K562 (cell line): ENCODE data around the gene SNCB. TPM values are rescaled to one million over a fixed set of nuclear protein-coding genes. Genes with fewer than 3 reads are reported as not detected.

ENCODE experiments used
- ATAC-seq: fragments of 200-7000 bp; cut with Tn5 transposase; 3 replicates; pipeline ENCODE4 v1.9.1; 2020; ENCODE audit warnings: moderate library complexity
- BruUV-seq: library from RNA; stranded (reverse); fragments of 400-500 nt; replicated peaks from 2 replicates; lab custom pipeline; 2021; lab: Mats Ljungman, UMichigan
- CTCF ChIA-PET: fragments of 300-600 bp; formaldehyde crosslinking; extraction: SDS; loops from one replicate; lab custom pipeline; 2021; ENCODE audit warnings: low intra/inter-chr PET ratio; lab: Yijun Ruan, JAX
- POLR2A ChIA-PET: fragments of 300-600, 350-650 bp; sonication (Branson Sonifier 250); formaldehyde crosslinking; extraction: SDS; loops from one replicate; lab custom pipeline; 2021; ENCODE audit warnings: antibody characterized with exemption, inconsistent platforms; lab: Yijun Ruan, JAX
- DNase-seq, 4 experiments: peaks; one replicate each; pipeline versions ENCODE4 v3.0.0 to v3.0.0-alpha.2; 2011 to 2018; ENCODE audit warnings: low spot score in 3 of 4, mixed read lengths in 3 of 4; ENCODE audit errors: extremely low read depth in 1 of 4
- FAIRE-seq: peaks from 2 replicates; lab custom pipeline; 2011; peaks lifted over from hg19 to GRCh38; lab: Jason Lieb, UNC
- H2AFZ ChIP-seq: 2 replicates; pipeline ENCODE4 v1.6.0; 2011; ENCODE audit warnings: low read depth, low read length, control low read depth, inconsistent platforms
- H3K27ac ChIP-seq: fragments of 200-600 bp; 3 replicates; pipeline ENCODE4 v1.8.0; 2011; ENCODE audit warnings: low read depth, mild to moderate bottlenecking, control low read depth, inconsistent platforms, low read length, moderate library complexity, mixed read lengths; ENCODE audit errors: extremely low read depth
- H3K27me3 ChIP-seq, 2 experiments: fragments of 300-600 bp in 1 of 2; 2 replicates in 1 of 2; 3 replicates in 1 of 2; pipeline versions ENCODE4 v1.6.0 to v1.8.0; 2011; ENCODE audit warnings: inconsistent platforms in 2 of 2, low read length in 2 of 2, mild to moderate bottlenecking in 1 of 2, mixed read lengths in 1 of 2, moderate library complexity in 1 of 2; ENCODE audit not compliant: control insufficient read depth in 2 of 2, insufficient read depth in 2 of 2
- H3K36me3 ChIP-seq: fragments of 300-600 bp; 3 replicates; pipeline ENCODE4 v1.8.0; 2011; ENCODE audit warnings: mild to moderate bottlenecking, low read length, inconsistent platforms; ENCODE audit not compliant: control insufficient read depth, insufficient read depth
- H3K4me1 ChIP-seq, 2 experiments: fragments of 200-600 bp in 1 of 2; replicated peaks in 1 of 2; 2 replicates in 1 of 2; 3 replicates in 1 of 2; pipeline versions ENCODE4 v1.5.1 to v1.8.0; 2011; ENCODE audit warnings: inconsistent platforms in 2 of 2, low read length in 2 of 2, mild to moderate bottlenecking in 1 of 2, mixed read lengths in 1 of 2, moderate library complexity in 1 of 2; ENCODE audit not compliant: control insufficient read depth in 2 of 2, insufficient read depth in 2 of 2
- H3K4me2 ChIP-seq: 2 replicates; pipeline ENCODE4 v1.6.1; 2011; ENCODE audit warnings: low read length, control low read depth, inconsistent platforms, mixed read lengths; ENCODE audit not compliant: insufficient read depth
- H3K4me3 ChIP-seq: fragments of 200-600 bp; sonication (generic), shearing (Covaris generic); 2 replicates; pipeline ENCODE4 v1.5.1; 2016; ENCODE audit warnings: control low read depth, inconsistent platforms
- H3K79me2 ChIP-seq: fragments of 200-600 bp; 3 replicates; pipeline ENCODE4 v1.8.0; 2011; ENCODE audit warnings: low read length, inconsistent platforms; ENCODE audit not compliant: control insufficient read depth, insufficient read depth
- H3K9ac ChIP-seq, 2 experiments: 2 replicates each; pipeline versions ENCODE4 v1.6.0 to v1.6.1; 2011; ENCODE audit warnings: low read depth in 2 of 2, low read length in 2 of 2, control low read depth in 1 of 2, inconsistent platforms in 1 of 2, mild to moderate bottlenecking in 1 of 2, mixed read lengths in 1 of 2; ENCODE audit not compliant: insufficient read depth in 1 of 2
- H3K9me1 ChIP-seq: one replicate; pipeline ENCODE4 v1.6.0; 2011; ENCODE audit warnings: inconsistent platforms, mild to moderate bottlenecking, low read length, moderate library complexity; ENCODE audit not compliant: control insufficient read depth, insufficient read depth
- H3K9me3 ChIP-seq: replicated peaks from 2 replicates; pipeline ENCODE4 v1.5.1; 2011; ENCODE audit warnings: low read depth, low read length, inconsistent platforms; ENCODE audit not compliant: control insufficient read depth, insufficient read depth
- H4K20me1 ChIP-seq: replicated peaks from 2 replicates; pipeline ENCODE4 v1.6.1; 2011; ENCODE audit warnings: low read length, inconsistent platforms, mixed read lengths; ENCODE audit not compliant: control insufficient read depth, insufficient read depth
- CBX8 ChIP-seq: fragments of 200-600 bp; sonication (generic); IDR thresholded peaks from 2 replicates; pipeline ENCODE4 v1.6.1; 2012; ENCODE audit warnings: borderline replicate concordance, mixed run types, low read depth, mild to moderate bottlenecking, moderate library complexity, mixed read lengths, low read length, control low read depth, inconsistent platforms; ENCODE audit not compliant: poor library complexity, severe bottlenecking; ENCODE audit errors: extremely low read depth
- E2F8 ChIP-seq: fragments of 450-650 bp; IDR thresholded peaks from 2 replicates; pipeline ENCODE4 v1.7.1; 2018; ENCODE audit warnings: mild to moderate bottlenecking, low read depth; ENCODE audit not compliant: partially characterized antibody
- ETV6 ChIP-seq, 3 experiments: fragments of 150-350 bp in 1 of 3; sonication (generic) in 1 of 3; formaldehyde crosslinking in 1 of 3; IDR thresholded peaks; 2 replicates each; pipeline versions ENCODE4 v1.6.1 to v1.8.0; 2014 to 2022; ENCODE audit warnings: borderline replicate concordance in 2 of 3, low read depth in 2 of 3, antibody characterized with exemption in 1 of 3, low read length in 1 of 3, mild to moderate bottlenecking in 1 of 3, missing genetic modification reagents in 1 of 3
- RBBP5 ChIP-seq: fragments of 200-600 bp; sonication (generic); IDR thresholded peaks from 2 replicates; pipeline ENCODE4 v1.6.1; 2012; ENCODE audit warnings: borderline replicate concordance, mild to moderate bottlenecking, low read length, control low read depth, inconsistent platforms; ENCODE audit not compliant: insufficient read depth, poor library complexity, severe bottlenecking
- WGBS: fragments of 100-300 bp; shearing (Covaris generic); methylation state at CpG from one replicate; pipeline ENCODE4 v1.1.6; 2016; ENCODE audit warnings: low coverage, mixed read lengths; ENCODE audit not compliant: insufficient coverage; ENCODE audit errors: missing lambda C conversion rate; 5-methylcytosine and 5-hydroxymethylcytosine counted together
- in situ Hi-C: fragments of 300-500 bp; cut with MboI; formaldehyde crosslinking; loops from 4 replicates; pipeline ENCODE4 v1.15.0; 2018; ENCODE audit warnings: inconsistent platforms, mixed read lengths
- intact Hi-C: fragments of 100-400 bp; cut with micrococcal nuclease; formaldehyde crosslinking; loops from 2 replicates; pipeline ENCODE4 v1.14.2; 2022
- polyA plus RNA-seq, 8 experiments: library from polyadenylated mRNA; depleted of rRNA in 4 of 8; stranded (reverse) in 5 of 8; unstranded in 3 of 8; fragments of >200 nt; fragmentation: Nextera tagmentation in 2 of 8; fragmentation: Illumina TruSeq in 1 of 8; extraction: Ambion mirVana in 2 of 8; extraction: Trizol in 1 of 8; gene quantifications; 2 replicates each; pipeline versions ENCODE4 v1.2.1 to v1.2.3, GENCODE V29; 2011 to 2014; ENCODE audit warnings: inconsistent platforms in 1 of 8, missing spikeins in 1 of 8
- total RNA-seq, 7 experiments: library from RNA; depleted of rRNA in 6 of 7; stranded (reverse); fragments of >200 nt in 6 of 7; fragmentation: Illumina TruSeq in 2 of 7; extraction: Trizol in 2 of 7; gene quantifications; 2 replicates each; pipeline versions ENCODE4 v1.2.1 to v1.2.3, GENCODE V29; 2011 to 2021; ENCODE audit warnings: low replicate concordance in 1 of 7

The SNCB gene
- total and polyA plus RNA-seq, 9 of the 15 experiments (the other 6 are each of a cell fraction or from before 2014, with no cell fraction given) = not detected

GRCh38 chr5:176630681-176631222, 418 bp upstream of the SNCB start:
- H4K20me1 ChIP-seq = peaks cover 12% of the 10 kb centered on the region; the same call in 1 of the 2 replicates
- no peak overlapping the region for H3K4me2 ChIP-seq
- peak overlapping the region in 1 of 2 experiments; percentile 4; a peak in 1 of 4 replicates for H3K9ac ChIP-seq
- no TSS peak for BruUV-seq
- no peaks in the 10 kb centered on the region for H3K36me3 ChIP-seq
- no peaks in the 10 kb centered on the region for H3K9me3 ChIP-seq
- peaks cover 48 to 81% of the 10 kb centered on the region in 2 experiments for H3K27me3 ChIP-seq
- no peaks in the 10 kb centered on the region for H3K9me1 ChIP-seq
- H3K27ac ChIP-seq = no peak overlapping the region
- DNase-seq = no peak
- ChIA-PET POLR2A (interaction anchor here (1.0 kb wide), 1 partner anchor 9 kb away, joined by 4 read pairs; no protein-coding TSS in a partner anchor), CTCF (no interaction called here)
- H3K4me1 ChIP-seq = peaks cover 0 to 23% of the 10 kb centered on the region in 2 experiments; a peak in 2 of 5 replicates
- intact Hi-C loops (no loop called here), in situ Hi-C loops (no loop called here)
- WGBS = 16% methylated on average over 20 of the region's 20 CpGs
- no peak for FAIRE-seq
- TF ChIP-seq CBX8 (peak; percentile 47), E2F8 (no peak), ETV6 (IDR thresholded peaks at IDR 0.05; ENCODE audit: borderline replicate concordance in 1 of 2, low read depth in 2 of 2, low read length in 1 of 2) (no peak), ETV6 (CRISPR knock-in tag; IDR thresholded peaks at IDR 0.05; ENCODE audit: borderline replicate concordance) (no peak), RBBP5 (no peak)
- no peaks in the 10 kb centered on the region for H3K79me2 ChIP-seq
- no peak for ATAC-seq
- H3K4me3 ChIP-seq = no peak overlapping the region
- H2AFZ ChIP-seq = no peak overlapping the region
